Breast epithelium (tissue), 3 donors: ENCODE data around the gene FSD2.

Experiments
- CTCF ChIP-seq, 3 donors: fragments of 450-650 bp; IDR thresholded peaks; one replicate each; pipeline ENCODE4 v1.5.1; 2016 to 2017; ENCODE audit warnings: antibody characterized with exemption in 3 of 3, mild to moderate bottlenecking in 3 of 3, moderate library complexity in 3 of 3
- POLR2A ChIP-seq: fragments of 450-650 bp; IDR thresholded peaks from one replicate; pipeline ENCODE4 v1.6.1; 2016; ENCODE audit warnings: antibody characterized with exemption, mild to moderate bottlenecking, moderate library complexity
- POLR2AphosphoS5 ChIP-seq, 3 donors: sonication (generic); formaldehyde crosslinking; IDR thresholded peaks; one replicate each; pipeline ENCODE4 v1.6.1; 2017; ENCODE audit warnings: antibody characterized with exemption in 3 of 3

DNA sequence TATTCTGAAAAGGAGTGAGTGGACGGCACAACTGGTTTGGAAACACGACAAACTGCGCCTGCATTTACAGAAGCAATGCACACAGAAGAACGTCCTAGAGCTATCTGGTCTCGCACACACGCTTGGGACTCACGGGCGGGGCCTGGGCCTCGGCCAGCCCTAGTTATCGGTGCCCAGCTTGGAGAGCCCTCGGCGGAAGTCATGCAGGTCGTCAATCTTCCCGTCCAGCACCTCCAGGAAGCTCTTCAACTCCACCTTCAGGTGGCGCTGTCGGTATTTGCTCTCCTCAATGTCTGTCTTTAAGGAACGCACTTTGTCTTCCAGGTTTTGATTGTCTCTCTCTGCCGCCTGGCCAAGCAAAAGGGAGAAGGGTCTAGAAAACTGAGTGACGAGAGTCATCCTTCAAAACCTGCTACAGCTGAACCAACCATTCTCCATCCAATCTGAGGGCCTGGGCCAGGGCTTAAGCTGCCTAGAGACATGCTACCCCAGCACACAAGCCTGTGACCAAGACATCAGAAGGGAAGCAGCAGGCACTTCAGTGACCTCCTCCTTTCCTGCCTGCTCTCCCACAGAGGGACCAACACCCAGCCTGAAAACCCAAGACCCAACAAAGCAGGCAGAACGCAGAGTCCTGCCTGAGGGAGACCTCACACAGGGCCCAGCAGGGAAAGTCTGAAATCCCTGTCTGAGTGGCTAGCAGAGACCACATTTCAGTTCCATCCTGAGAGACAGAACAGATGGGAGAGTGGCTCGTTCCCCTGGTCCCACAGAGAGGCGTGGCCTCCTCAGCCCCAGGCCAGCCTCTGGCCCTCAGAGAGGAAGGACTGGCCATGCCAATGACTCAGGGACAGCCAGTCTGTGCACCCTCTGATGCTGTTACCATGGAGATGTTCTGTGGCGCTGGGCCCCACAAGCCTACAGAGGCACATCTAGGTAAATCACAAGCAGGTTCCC lies 44.0 kb upstream of the FSD2 start:
- TF ChIP-seq POLR2A = no peak
- peak; percentile 33 to 83 (median 68) for TF ChIP-seq CTCF (IDR thresholded peaks at IDR 0.05)
- TF ChIP-seq POLR2AphosphoS5 (IDR thresholded peaks at IDR 0.05) = peak in 2 of 3 donors; percentile 17 to 29
